ENCODE results near the gene GMPS. TPM values are rescaled to one million over a fixed set of nuclear protein-coding genes. Genes with fewer than 3 reads are reported as not detected.
A peak's percentile ranks its signal among the peaks of the same experiment; 100 is the strongest.

Gene GMPS
- 85.5 and 133 TPM in 2 replicates for total RNA-seq (2016; rRNA removed; fragmentation: Illumina TruSeq; extraction: Trizol)
- total RNA-seq (2016; cell fraction: cytosol; rRNA removed; fragmentation: Illumina TruSeq; extraction: Trizol; ENCODE audit: low read depth): 54.1 and 60.2 TPM in 2 replicates
- 89.1 and 121 TPM in 2 replicates for total RNA-seq (2016; cell fraction: insoluble cytoplasmic fraction; rRNA removed; fragmentation: Illumina TruSeq; extraction: Trizol)
- 47.1 and 60.6 TPM in 2 replicates for total RNA-seq (2016; cell fraction: membrane; rRNA removed; fragmentation: Illumina TruSeq; extraction: Trizol)
- 40.1 and 41.2 TPM in 2 replicates for total RNA-seq (2016; cell fraction: nucleus; rRNA removed; fragmentation: Illumina TruSeq; extraction: Trizol)
- polyA plus RNA-seq (2011; rRNA removed): 19.7 and 29.6 TPM in 2 replicates
- 15.9 and 27.6 TPM in 2 replicates for polyA plus RNA-seq (2011; cell fraction: cytosol; rRNA removed)
- 6.9 and 9.6 TPM in 2 replicates for polyA plus RNA-seq (2011; cell fraction: nucleus; rRNA removed)
- 60.1 and 74.6 TPM in 2 replicates for polyA plus RNA-seq (2012)
- 13.3 and 16.3 TPM in 2 replicates for polyA plus RNA-seq (2016; cell fraction: cytosol; fragmentation: Illumina TruSeq; extraction: Trizol; ENCODE audit: low read depth)
- polyA plus RNA-seq (2016; cell fraction: insoluble cytoplasmic fraction; fragmentation: Illumina TruSeq; extraction: Trizol; ENCODE audit: low read depth): 109 and 115 TPM in 2 replicates
- 23.2 and 29.1 TPM in 2 replicates for polyA plus RNA-seq (2016; cell fraction: membrane; fragmentation: Illumina TruSeq; extraction: Trizol; ENCODE audit: low read depth)
- polyA plus RNA-seq (2016; cell fraction: nucleus; fragmentation: Illumina TruSeq; extraction: Trizol; ENCODE audit: insufficient read depth, low read depth): 38.4 and 47.1 TPM in 2 replicates
- polyA minus RNA-seq (2011; rRNA and poly(A)+ RNA removed; ENCODE audit: low replicate concordance): 18.8 and 66.2 TPM in 2 replicates
- 42.1 and 54.6 TPM in 2 replicates for polyA minus RNA-seq (2011; cell fraction: cytosol; rRNA and poly(A)+ RNA removed)
- 24.3 and 28.3 TPM in 2 replicates for polyA minus RNA-seq (2011; cell fraction: nucleus; rRNA and poly(A)+ RNA removed)
- percentile 88 among the genes with signal in this experiment for Bru-seq, nascent RNA
- BruChase-seq, experiment 1, labeled RNA remaining after a 6-hour chase: percentile 88 among the genes with signal in this experiment
- percentile 87 among the genes with signal in this experiment for BruChase-seq, experiment 2, labeled RNA remaining after a 2-hour chase
- long read RNA-seq, experiment 1, full-length matches to known transcripts: 76 of 98 reads
- long read RNA-seq, experiment 1, partial matches to known transcripts: 14 of 98 reads
- long read RNA-seq, experiment 1, other reads (novel, unspliced or antisense): 8 of 98 reads
- long read RNA-seq, experiment 2, full-length matches to known transcripts: 91 of 167 reads
- long read RNA-seq, experiment 2, partial matches to known transcripts: 39 of 167 reads
- long read RNA-seq, experiment 2, other reads (novel, unspliced or antisense): 37 of 167 reads

- no TSS peak for BruUV-seq (replicated peaks)
- CTCF ChIA-PET (ENCODE audit: low intra/inter-chr PET ratio, low total read pairs): interaction anchor here (1.1 kb wide), 1 partner anchor 65 kb away, joined by 3 read pairs; the partner anchor contains the start of gene C3orf33
- ATAC-seq: peak; percentile 93
- DNase-seq (ENCODE audit: low spot score): peak; percentile 84
- Histone ChIP-seq H3K4me2 (ENCODE audit: low read depth, low read length) (peak within 1 kb of the TSS; percentile 95), H4K20me1 (ENCODE audit: insufficient read depth, low read length) (peaks cover 7% of the 10 kb centered on the region; the same call in 1 of the 2 replicates), H3K27me3 (ENCODE audit: control insufficient read depth in 1 of 2, insufficient read depth in 2 of 2, low read length in 2 of 2) (no peaks in the 10 kb centered on the region; a peak in 1 of 5 replicates), H3K79me2 (ENCODE audit: insufficient read depth, low read length) (peaks cover 46% of the 10 kb centered on the region), H3K4me3 (replicated peaks in 1 of 3; ENCODE audit: insufficient read depth in 1 of 3, low read depth in 2 of 3, low read length in 3 of 3) (peak within 1 kb of the TSS; percentile 98 to 99 (median 99)), H3K27ac (ENCODE audit: extremely low read length, insufficient read depth, low read length) (peak within 1 kb of the TSS; percentile 98), H3K9ac (ENCODE audit: insufficient read depth, low read depth, low read length) (peak within 1 kb of the TSS; percentile 98), H3K9me3 (ENCODE audit: low read length) (no peaks in the 10 kb centered on the region), H2AFZ (ENCODE audit: low read length) (peak within 1 kb of the TSS; percentile 94), H3K36me3 (replicated peaks in 1 of 2; ENCODE audit: control insufficient read depth in 1 of 2, insufficient read depth in 2 of 2, low read length in 2 of 2) (no peaks in the 10 kb centered on the region), H3K4me1 (ENCODE audit: insufficient read depth, low read length) (peaks cover 51% of the 10 kb centered on the region)
- WGBS (ENCODE audit: low lambda C conversion rate): 0% methylated on average over 3 of the region's 83 CpGs
- in situ Hi-C loops (cut with HindIII; ENCODE audit: extremely low pct_ligation_motif_present, low pct_unique_long_range_greater_than_20kb) (no loop called here), intact Hi-C loops (cut with micrococcal nuclease; ENCODE audit: unreplicated experiment) (loop anchor here (1.0 to 5.0 kb wide), 4 partner anchors 16 to 158 kb away; partner anchors contain the start of genes C3orf33 and SLC33A1)
- no peak for FAIRE-seq
- POLR2A ChIA-PET: interaction anchor here (0.7 to 3.3 kb wide), 8 partner anchors 8 to 155 kb away, joined by 3 to 32 read pairs (median 5); partner anchors contain the start of genes C3orf33 and SLC33A1
- TF ChIP-seq ZNF883 (CRISPR knock-in tag; IDR thresholded peaks at IDR 0.05; ENCODE audit: not compliant biosample characterization): no peak
- no peak; the same call in 1 of the 2 replicates for TF ChIP-seq RARA (CRISPR knock-in tag; IDR thresholded peaks at IDR 0.05)
- TF ChIP-seq ZNF775 (CRISPR knock-in tag; IDR thresholded peaks at IDR 0.05; ENCODE audit: borderline replicate concordance): 0 out of 2 replicates have a peak, but pooled peaks have one; percentile 64
- peak; percentile 50 for TF ChIP-seq ASH2L (IDR thresholded peaks at IDR 0.05; ENCODE audit: insufficient read length, low read depth, low read length)
- peak; percentile 47; the same call in 1 of the 2 replicates for TF ChIP-seq SPEN (CRISPR knock-in tag; IDR thresholded peaks at IDR 0.05; ENCODE audit: low read depth)
- 0 out of 2 replicates have a peak, but pooled peaks have one; percentile 56 for TF ChIP-seq ZNF33B (CRISPR knock-in tag; IDR thresholded peaks at IDR 0.05)
- no peak for TF ChIP-seq TCF7 (IDR thresholded peaks at IDR 0.05; ENCODE audit: low read depth)
- TF ChIP-seq ZFP62 (CRISPR knock-in tag; IDR thresholded peaks at IDR 0.05): no peak
- TF ChIP-seq HDAC2 (CRISPR knock-in tag; IDR thresholded peaks at IDR 0.05): 0 out of 2 replicates have a peak, but pooled peaks have one; percentile 18
- no peak for TF ChIP-seq NFE2L2 (IDR thresholded peaks at IDR 0.05; ENCODE audit: low read length)
- TF ChIP-seq HMGXB3 (CRISPR knock-in tag; IDR thresholded peaks at IDR 0.05; ENCODE audit: borderline replicate concordance): no peak
- no peak for TF ChIP-seq CCAR2 (optimal IDR thresholded peaks at IDR 0.05; ENCODE audit: low read depth, low read length)
Measured at GRCh38 chr3:155870133-155870944, at the start of gene GMPS. Gene GMPS, plus strand, starts transcription at chr3:155870650. Its CDS starts 221 bp downstream, at chr3:155870871.
